ENCODE measurements around the gene MRPS27.
"Not testable (repeated sequence)": the region's sequence is repeated elsewhere in the genome, so short reads cannot be mapped to it uniquely, and the experiment has no call there.

The MRPS27 gene

DNA sequence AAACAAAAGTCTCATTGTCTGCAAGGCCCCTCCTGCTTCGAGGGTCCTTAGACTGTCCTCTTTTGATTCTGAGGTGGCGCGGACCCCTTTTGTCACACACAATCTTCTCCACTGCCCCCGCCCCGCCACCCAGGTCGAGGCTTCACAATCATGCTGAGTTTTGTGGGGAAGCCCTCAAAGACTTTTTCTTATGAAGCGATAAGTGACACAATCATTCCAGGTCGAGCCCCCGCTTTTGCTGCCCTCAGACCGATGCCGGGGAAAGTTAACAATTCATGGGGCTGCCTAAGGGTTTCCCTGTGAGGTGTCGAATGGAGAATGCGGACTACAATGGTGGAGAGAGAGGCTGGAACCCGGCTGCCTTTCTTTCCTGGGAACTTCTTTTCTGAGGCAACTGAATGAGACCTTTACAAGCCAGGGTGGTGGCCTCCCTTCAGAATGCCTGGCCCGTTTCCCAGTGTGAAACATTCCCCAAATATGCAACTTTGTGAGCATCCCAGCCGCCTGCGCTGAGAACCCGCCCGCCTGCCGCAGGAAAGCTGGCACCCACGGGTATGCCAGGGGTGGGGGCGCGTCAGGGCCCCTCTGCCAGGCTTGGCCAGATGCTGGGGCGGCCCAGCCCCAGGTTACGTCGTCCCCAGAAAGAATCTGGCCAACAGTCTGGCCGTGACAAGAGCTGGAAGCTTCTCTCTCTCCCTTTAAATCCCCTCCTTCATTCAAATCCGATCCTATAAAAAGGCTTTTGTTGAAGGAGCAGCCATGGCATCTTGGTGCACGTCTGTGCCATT, 140.8 kb downstream of the MRPS27 start:
- no peak overlapping the region for H3K4me3 ChIP-seq (replicated peaks; ENCODE audit: insufficient read depth, low read length)
- TF ChIP-seq, protein P1, sequence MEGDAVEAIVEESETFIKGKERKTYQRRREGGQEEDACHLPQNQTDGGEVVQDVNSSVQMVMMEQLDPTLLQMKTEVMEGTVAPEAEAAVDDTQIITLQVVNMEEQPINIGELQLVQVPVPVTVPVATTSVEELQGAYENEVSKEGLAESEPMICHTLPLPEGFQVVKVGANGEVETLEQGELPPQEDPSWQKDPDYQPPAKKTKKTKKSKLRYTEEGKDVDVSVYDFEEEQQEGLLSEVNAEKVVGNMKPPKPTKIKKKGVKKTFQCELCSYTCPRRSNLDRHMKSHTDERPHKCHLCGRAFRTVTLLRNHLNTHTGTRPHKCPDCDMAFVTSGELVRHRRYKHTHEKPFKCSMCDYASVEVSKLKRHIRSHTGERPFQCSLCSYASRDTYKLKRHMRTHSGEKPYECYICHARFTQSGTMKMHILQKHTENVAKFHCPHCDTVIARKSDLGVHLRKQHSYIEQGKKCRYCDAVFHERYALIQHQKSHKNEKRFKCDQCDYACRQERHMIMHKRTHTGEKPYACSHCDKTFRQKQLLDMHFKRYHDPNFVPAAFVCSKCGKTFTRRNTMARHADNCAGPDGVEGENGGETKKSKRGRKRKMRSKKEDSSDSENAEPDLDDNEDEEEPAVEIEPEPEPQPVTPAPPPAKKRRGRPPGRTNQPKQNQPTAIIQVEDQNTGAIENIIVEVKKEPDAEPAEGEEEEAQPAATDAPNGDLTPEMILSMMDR (IDR thresholded peaks at IDR 0.05; ENCODE audit: insufficient read depth, low read length) = no peak
- TF ChIP-seq SPI1 (IDR thresholded peaks at IDR 0.05; ENCODE audit: borderline replicate concordance, low read depth) (no peak), POLR2AphosphoS5 (IDR thresholded peaks at IDR 0.05; ENCODE audit: low read depth) (no peak), GABPA (IDR thresholded peaks at IDR 0.05; ENCODE audit: low read depth) (no peak)
- TF ChIP-seq, protein P2, sequence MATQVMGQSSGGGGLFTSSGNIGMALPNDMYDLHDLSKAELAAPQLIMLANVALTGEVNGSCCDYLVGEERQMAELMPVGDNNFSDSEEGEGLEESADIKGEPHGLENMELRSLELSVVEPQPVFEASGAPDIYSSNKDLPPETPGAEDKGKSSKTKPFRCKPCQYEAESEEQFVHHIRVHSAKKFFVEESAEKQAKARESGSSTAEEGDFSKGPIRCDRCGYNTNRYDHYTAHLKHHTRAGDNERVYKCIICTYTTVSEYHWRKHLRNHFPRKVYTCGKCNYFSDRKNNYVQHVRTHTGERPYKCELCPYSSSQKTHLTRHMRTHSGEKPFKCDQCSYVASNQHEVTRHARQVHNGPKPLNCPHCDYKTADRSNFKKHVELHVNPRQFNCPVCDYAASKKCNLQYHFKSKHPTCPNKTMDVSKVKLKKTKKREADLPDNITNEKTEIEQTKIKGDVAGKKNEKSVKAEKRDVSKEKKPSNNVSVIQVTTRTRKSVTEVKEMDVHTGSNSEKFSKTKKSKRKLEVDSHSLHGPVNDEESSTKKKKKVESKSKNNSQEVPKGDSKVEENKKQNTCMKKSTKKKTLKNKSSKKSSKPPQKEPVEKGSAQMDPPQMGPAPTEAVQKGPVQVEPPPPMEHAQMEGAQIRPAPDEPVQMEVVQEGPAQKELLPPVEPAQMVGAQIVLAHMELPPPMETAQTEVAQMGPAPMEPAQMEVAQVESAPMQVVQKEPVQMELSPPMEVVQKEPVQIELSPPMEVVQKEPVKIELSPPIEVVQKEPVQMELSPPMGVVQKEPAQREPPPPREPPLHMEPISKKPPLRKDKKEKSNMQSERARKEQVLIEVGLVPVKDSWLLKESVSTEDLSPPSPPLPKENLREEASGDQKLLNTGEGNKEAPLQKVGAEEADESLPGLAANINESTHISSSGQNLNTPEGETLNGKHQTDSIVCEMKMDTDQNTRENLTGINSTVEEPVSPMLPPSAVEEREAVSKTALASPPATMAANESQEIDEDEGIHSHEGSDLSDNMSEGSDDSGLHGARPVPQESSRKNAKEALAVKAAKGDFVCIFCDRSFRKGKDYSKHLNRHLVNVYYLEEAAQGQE (IDR thresholded peaks at IDR 0.05; ENCODE audit: insufficient replicate concordance, low read depth) = no peak
- H3K27ac ChIP-seq (replicated peaks) = no peak overlapping the region
- DNase-seq (ENCODE audit: low read depth in 1 of 2, low spot score in 1 of 2) = no peak
- no peaks in the 10 kb centered on the region for H3K27me3 ChIP-seq (ENCODE audit: insufficient read depth, poor library complexity, severe bottlenecking)

DNA sequence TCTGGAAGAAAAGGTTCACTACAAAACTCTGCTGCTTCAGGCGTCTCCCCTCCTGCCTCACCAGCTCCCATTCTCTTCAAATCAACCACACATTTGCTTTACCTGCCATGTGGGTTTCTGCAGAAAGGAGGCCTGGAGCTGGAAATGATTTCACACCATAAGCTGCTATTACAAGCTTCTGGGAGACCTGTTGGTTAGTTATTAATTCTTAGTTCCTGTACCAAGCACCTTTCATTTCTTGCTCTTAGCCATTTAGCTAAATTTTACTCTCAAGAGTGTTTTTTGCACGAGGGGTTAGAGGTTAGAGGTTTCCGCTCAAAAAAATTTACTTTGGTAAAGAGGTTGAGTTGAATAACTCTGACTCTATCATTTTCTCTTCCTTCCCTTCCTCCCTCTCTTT, 142.5 kb downstream of the MRPS27 start:
- no peak overlapping the region for H3K4me3 ChIP-seq (replicated peaks; ENCODE audit: insufficient read depth, low read length)
- no peak overlapping the region for H3K27ac ChIP-seq (replicated peaks)
- DNase-seq (ENCODE audit: low read depth in 1 of 2, low spot score in 1 of 2) = no peak
- no peak for TF ChIP-seq GABPA (IDR thresholded peaks at IDR 0.05; ENCODE audit: low read depth)
- no peak for TF ChIP-seq POLR2AphosphoS5 (IDR thresholded peaks at IDR 0.05; ENCODE audit: low read depth)
- TF ChIP-seq SPI1 (IDR thresholded peaks at IDR 0.05; ENCODE audit: borderline replicate concordance, low read depth) = no peak
- H3K27me3 ChIP-seq (ENCODE audit: insufficient read depth, poor library complexity, severe bottlenecking) = no peaks in the 10 kb centered on the region

DNA sequence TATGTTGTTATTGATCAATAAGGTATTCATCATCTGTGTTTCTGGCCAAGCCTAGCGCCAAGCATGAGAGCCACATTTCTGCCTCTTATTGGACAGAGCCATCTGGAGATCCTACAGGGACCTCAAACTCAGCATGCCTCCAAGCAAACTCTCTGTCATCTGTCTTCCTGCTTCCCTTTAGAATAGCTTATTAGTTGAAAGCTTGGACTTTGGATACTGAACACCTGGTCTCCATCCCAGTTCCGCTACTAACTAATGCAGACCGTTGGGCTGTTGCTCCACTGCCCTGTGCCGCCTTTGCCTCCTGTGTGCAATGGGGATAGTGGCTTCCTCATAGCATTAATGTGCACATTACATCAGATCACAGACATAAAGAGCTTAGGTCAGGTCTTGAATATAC, 147.3 kb downstream of the MRPS27 start:
- TF ChIP-seq GABPA (IDR thresholded peaks at IDR 0.05; ENCODE audit: low read depth) = no peak
- no peak for TF ChIP-seq SPI1 (IDR thresholded peaks at IDR 0.05; ENCODE audit: borderline replicate concordance, low read depth)
- TF ChIP-seq, protein P2 (IDR thresholded peaks at IDR 0.05; ENCODE audit: insufficient replicate concordance, low read depth) = no peak
- TF ChIP-seq, protein P1 (IDR thresholded peaks at IDR 0.05; ENCODE audit: insufficient read depth, low read length) = no peak
- no peak for TF ChIP-seq POLR2AphosphoS5 (IDR thresholded peaks at IDR 0.05; ENCODE audit: low read depth)
- Histone ChIP-seq H3K27ac (replicated peaks) (no peak overlapping the region), H3K27me3 (ENCODE audit: insufficient read depth, poor library complexity, severe bottlenecking) (no peaks in the 10 kb centered on the region), H3K4me3 (replicated peaks; ENCODE audit: insufficient read depth, low read length) (no peak overlapping the region)
- no peak for DNase-seq (ENCODE audit: low read depth in 1 of 2, low spot score in 1 of 2)

DNA sequence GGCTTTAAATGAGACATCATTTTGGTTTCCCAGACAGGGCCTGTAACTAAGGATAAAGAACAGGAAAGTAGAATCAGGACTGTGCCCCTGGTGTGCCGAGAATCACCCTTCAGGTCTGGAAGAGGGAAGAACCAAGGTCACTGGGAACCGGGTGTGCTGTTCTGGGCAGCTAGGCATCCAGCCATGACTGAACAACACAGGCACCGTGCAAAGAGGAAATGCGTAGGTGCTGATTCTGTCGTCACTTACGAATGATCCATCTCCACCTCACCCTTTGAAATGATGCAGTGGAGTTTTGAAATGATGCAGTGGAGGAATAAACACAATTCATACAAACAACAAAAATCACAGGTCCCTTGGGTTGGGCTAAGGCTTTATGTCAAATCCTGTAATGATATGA, 148.4 kb downstream of the MRPS27 start:
- DNase-seq (ENCODE audit: low read depth in 1 of 2, low spot score in 1 of 2) = no peak
- Histone ChIP-seq H3K4me3 (replicated peaks; ENCODE audit: insufficient read depth, low read length) (no peak overlapping the region), H3K27me3 (ENCODE audit: insufficient read depth, poor library complexity, severe bottlenecking) (no peaks in the 10 kb centered on the region), H3K27ac (replicated peaks) (no peak overlapping the region)
- TF ChIP-seq GABPA (IDR thresholded peaks at IDR 0.05; ENCODE audit: low read depth) (no peak), POLR2AphosphoS5 (IDR thresholded peaks at IDR 0.05; ENCODE audit: low read depth) (no peak), SPI1 (IDR thresholded peaks at IDR 0.05; ENCODE audit: borderline replicate concordance, low read depth) (no peak)
- TF ChIP-seq, protein P1 (IDR thresholded peaks at IDR 0.05; ENCODE audit: insufficient read depth, low read length) = no peak
- TF ChIP-seq, protein P2 (IDR thresholded peaks at IDR 0.05; ENCODE audit: insufficient replicate concordance, low read depth) = no peak

DNA sequence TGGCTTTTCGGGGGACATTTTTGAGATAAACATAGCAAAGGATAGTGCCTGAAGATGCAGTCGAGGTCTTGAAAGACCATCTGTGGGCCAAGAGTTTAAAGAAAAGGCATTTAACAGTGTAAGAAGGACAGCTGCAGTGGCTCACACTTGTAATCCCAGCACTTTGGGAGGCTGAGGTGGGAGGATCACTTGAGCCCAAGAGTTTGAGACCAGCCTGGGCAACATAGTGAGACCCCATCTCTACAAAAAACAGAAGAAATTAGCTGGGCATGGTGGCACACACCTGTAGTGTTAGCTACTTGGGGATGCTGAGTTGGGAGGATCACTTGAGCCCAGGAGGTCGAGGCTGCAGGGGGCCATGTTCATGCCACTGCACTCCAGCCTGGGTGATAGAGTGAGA, 148.9 kb downstream of the MRPS27 start:
- H3K27me3 ChIP-seq (ENCODE audit: insufficient read depth, poor library complexity, severe bottlenecking); H3K4me3 ChIP-seq (replicated peaks; ENCODE audit: insufficient read depth, low read length); DNase-seq (ENCODE audit: low read depth in 1 of 2, low spot score in 1 of 2); H3K27ac ChIP-seq (replicated peaks): not testable (repeated sequence)
